CD4-positive, alpha-beta T cell treated with Interleukin-15 for 4 hours (primary cell): Measurements from ENCODE around the gene CLEC2A.
"Not testable (repeated sequence)": the region's sequence is repeated elsewhere in the genome, so short reads cannot be mapped to it uniquely, and the experiment has no call there.

ENCODE experiments used
- DNase-seq: peaks from one replicate; pipeline ENCODE4 v3.0.0-alpha.2; 2020; ENCODE audit warnings: low spot score

The CLEC2A gene

DNA sequence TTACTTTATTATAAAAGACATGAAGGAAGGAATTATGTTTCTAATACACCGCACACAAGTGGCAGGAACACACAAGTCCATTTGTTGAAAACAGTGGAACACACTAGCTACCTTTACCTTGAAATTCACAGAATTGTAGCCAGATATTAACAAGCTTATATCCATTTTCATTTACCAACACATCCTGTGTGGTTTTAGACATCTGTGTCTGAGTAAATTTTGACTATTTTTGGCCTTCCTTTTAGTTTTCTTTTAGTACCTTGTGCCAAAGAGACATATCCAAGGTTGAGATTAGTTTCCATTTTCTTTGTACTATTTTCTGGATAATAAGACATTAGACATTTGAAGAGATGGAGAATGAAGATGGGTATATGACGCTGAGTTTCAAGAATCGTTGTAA is 50.9 kb downstream of the CLEC2A start, which contains the start of gene KLRF2:
Gene KLRF2, plus strand, starts transcription at position 244 of the 400 bp plus-strand sequence. Its CDS starts 107 bp downstream, at position 351.
- DNase-seq = no peak

DNA sequence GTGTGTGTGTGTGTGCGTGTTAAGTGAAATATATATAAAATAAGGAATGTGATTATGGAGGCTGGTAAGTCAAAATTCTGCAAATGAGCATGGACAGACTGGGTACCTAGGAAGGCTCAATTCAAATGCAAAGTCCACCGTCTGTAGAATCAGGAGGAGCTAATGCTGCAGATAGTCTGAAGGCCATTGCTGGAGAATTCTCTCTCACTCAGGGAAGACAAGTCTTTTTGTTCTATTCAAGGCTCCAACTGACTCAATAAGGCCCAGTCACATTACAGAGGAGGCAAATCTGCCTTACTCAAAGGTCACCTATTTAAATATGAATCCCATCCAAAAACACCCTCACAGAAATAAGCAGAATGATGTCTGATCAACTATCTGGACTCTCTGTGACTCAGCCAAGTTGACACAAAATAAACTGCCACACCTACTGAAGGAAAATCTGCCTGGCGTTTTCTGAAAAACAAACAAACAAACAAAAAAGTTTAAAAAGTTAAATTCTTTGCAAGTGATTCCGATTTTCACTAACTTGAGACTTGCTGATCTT is 51.6 kb downstream of the CLEC2A start:
- no peak for DNase-seq

DNA sequence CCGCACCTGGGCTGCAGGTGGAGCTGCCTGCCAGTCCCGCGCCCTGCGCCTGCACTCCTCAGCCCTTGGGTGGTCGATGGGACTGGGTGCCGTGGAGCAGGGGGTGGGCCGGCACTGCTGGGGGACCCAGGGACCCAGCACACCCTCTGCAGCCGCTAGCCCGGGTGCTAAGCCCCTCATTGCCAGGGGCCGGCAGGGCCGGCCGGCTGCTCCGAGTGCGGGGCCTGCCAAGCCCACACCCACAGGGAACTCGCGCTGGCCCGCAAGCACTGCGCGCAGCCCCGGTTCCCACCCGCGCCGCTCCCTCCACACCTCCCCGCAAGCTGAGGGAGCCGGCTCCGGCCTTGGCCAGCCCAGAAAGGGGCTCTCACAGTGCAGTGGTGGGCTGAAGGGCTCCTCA is 56.0 kb downstream of the CLEC2A start:
- DNase-seq = not testable (repeated sequence)

DNA sequence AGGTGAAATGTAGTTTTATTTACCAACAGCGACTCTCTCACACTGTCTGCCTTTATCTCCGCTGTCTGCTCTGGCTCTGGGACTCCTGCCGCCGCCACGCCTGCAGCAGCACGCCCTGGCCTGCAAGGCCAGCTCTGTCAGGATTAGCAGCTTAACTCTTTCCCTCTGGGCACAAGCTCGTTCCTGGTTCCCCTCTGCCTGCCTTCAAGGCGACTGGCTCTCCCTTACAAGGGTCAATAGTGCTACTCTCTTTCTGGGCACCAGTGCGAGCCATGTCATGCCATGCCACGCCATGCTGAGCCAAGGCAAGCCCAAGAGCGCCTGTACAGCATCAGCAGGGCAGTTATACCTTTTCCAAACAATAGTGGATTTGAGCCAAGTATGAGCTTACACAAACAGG is 59.4 kb downstream of the CLEC2A start:
- no peak for DNase-seq

DNA sequence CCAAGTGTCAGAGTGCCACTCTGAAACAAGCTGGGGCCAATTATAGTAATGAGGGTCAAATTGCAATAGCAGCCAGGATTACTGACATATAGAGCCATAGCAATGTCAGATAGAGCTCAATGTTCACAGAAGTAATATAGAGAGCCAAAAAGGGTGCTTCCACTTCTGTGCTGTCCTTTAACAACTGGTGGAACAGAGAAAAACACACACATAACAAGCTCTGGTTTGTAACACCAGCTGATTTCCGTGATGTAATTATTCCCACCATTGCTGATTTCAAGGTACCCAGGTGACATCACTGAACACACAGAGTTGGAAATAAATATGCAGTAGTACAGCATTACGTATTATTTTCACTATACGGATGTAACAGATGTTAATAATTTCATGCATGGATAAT is 60.0 kb downstream of the CLEC2A start:
- no peak for DNase-seq

DNA sequence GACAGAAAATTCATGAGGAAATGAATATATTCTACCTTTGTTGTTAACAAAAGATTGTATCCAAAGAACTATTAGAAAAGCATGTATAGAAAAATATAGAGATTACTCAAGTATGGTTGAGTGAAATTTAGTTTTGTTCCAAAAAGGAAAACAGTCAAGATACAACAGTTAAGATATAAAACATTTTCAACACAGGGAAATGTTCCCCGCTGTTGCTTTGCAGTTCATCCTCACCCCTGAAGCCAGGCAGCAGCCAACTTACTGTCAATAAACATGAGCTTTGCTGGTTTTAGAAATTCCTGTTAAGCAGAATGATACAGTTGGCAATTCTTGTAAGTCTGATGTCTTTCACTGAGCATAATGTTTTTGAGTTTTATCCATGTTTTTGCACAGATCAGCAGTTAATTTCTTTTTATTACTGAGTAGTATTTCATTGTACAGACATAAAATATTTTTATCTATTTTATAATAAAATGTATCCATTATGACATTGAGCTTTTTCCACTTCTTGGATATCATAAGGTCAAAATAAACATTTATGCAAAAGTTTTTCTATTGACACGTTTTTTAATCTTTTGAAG is 61.8 kb downstream of the CLEC2A start:
- DNase-seq = peak; percentile 19

DNA sequence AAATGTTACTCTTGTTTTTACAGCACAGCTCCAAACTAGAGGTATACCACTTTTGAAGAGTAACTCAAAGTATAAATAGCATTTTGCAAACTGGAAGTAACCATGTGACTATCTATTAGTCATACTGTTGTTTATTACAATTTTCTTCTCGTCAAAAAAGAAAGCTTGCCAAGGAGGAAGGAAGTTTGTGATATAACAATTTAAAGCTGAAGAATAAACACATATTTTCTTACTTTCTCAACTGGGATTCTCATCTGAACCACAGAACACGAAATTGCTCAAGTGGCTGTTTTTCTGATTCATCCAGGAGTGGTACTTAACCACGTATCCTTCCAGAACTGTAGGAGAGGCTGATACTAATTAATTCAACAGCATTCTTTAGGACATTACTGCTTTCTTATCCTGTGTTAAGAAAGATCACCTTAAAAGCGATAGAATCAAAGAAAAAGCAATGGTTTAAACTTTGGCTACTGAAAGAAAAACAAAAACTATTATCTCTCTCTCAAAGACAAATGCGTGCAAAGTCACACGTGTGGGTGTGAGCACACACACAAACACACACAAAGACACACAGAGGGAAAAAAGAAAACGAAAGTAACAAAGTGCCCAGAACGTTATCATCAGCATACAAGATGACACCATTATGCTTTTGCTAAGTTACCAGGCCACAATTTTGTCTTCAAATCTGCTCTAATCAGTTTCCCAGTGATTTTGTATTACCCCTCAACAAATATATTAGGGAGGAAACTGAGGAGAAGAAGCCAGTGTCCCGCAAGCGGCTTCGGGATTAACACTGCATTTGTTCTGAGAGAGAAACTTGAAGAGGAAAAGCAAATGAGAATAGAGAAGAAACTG is 62.6 kb downstream of the CLEC2A start, which contains the start of gene CLEC2B:
Gene CLEC2B, minus strand, starts transcription at position 48 of the 855 bp plus-strand sequence.
- DNase-seq = peak; percentile 65

DNA sequence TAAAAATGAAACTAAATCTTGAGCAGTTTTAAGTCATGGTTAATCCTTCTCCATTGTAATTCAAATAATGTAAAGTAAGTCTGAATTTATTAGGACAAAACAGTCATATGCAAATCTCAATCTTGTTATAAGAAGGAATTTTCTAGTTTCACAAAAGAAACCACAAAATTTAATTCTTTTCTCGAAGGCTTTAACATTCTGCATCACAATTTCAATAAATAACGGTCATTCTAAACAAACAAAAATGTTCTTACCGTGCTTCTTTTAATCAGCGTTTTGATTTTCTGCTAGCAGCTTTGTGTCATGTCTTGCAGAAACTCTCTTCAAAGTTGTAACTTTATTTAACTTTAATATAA is 63.2 kb downstream of the CLEC2A start:
- DNase-seq = no peak

DNA sequence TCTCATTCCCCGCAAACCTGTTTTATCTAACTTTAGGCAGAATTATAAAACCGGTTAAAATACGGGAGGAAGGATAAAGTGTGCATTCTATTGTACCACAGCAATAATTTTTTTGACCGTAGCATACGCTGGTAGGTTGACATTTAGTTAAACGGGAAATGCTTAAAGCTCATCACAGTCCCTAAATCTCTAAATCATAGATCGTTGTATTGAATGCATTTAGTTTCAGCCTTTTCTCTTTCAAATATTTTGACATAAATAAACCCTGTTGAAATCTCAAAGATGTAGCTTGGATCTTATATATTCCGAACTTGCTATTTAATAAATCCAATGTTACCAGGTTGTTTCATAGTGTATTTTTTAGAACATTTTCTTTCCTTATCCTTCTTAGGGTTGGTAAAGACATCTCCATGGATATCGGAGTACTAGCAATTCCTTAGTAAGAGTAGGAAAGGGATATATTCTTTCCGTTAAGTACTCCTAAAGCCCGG is 63.8 kb downstream of the CLEC2A start:
- DNase-seq = no peak

DNA sequence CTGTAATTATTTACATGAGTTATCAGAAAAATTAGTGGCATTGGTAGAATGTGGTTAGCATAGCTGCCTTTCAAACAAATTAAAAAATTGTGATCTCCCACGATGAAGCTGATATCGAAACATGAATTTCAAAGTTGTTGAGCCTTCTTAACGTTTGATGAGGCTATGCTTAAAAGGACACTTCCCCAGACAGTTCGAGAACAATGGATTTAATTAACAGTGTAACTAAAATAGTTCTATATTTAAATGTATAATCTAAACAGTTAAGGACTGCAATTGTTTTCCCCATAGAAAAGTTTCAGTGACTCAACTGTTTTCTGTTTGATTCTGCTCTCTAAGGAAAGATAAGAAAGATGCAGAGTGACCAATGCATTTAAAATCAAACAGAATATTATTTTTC is 64.6 kb downstream of the CLEC2A start:
- no peak for DNase-seq

DNA sequence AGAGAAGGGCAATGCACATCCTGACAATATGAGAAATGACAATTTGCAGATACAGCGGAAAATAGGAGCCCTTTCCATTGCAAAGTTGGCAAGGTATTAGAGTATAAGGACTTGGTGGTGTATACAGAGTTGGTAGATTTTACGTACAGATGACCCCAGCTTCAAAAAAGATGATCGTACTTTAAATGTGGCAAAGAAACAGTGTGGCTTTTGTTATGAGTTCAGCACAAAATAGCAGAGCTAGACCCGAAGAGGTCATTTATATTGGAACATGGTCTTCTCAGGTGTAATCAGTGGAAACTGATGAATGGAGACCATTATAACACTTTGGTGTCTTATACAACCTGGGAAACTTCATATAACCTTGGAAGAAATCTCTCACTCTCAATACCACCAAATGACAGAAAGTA is 65.3 kb downstream of the CLEC2A start:
- no peak for DNase-seq

DNA sequence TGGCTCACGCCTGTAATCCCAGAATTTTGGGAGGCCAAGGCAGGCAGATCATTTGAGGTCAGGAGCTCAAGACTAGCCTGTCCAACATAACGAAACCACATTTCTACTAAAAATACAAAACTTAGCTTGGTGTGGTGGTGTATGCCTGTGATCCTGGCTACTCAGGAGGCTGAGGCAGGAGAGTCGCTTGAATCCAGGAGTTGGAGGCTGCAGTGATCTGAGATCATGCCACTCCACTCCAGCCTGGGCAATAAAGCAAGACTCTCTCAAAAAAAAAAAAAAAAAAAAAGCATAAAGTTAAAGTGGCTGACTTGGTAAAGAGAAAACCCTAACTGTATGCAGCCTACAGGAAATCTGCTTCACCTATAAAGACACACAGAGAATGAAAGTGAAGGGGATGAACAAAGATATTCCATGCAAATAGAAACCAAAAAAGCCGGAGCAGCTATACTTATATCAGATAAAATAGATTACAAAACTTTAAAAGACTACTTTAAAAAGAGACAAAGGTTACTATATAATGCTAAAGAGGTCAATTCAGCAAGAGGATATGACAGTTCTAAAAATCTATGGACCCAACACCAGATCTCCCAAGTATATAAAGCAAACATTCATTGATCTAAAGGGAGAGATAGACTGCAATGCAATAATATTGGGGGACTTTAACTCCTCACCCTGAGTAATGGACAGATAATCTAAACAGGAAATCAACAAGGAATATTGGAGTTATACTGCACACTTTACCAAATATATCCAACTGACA is 67.1 kb downstream of the CLEC2A start:
- DNase-seq = no peak
